ENCODE measurements around the gene ZNF337. TPM values are rescaled to one million over a fixed set of nuclear protein-coding genes. Genes with fewer than 3 reads are reported as not detected.
"Not testable (repeated sequence)": the region's sequence is repeated elsewhere in the genome, so short reads cannot be mapped to it uniquely, and the experiment has no call there.

The ZNF337 gene
- total RNA-seq, 2 experiments from 2014 or later = 12.6 TPM

GRCh38 chr20:25654487-25654886 is 42.2 kb downstream of the ZNF337 start:
- no peaks in the 10 kb centered on the region for H3K27me3 Mint-ChIP-seq
- DNase-seq (no peak), ATAC-seq (no peak)
- H3K9me3 Mint-ChIP-seq (ENCODE audit: low read depth) = no peaks in the 10 kb centered on the region
- ChIA-PET POLR2A (interaction anchor here (0.6 kb wide), 1 partner anchor 354 kb away, joined by 3 read pairs; no protein-coding TSS in a partner anchor), CTCF (no interaction called here)
- no peak overlapping the region for H3K27ac Mint-ChIP-seq
- intact Hi-C loops (cut with DNase I, micrococcal nuclease) = no loop called here
- H3K4me1 Mint-ChIP-seq = no peaks in the 10 kb centered on the region
- peaks cover 11% of the 10 kb centered on the region for H3K36me3 Mint-ChIP-seq (ENCODE audit: low read depth)
- no peak overlapping the region for H3K4me3 Mint-ChIP-seq

GRCh38 chr20:25652866-25653265 is 43.8 kb downstream of the ZNF337 start:
- DNase-seq; POLR2A ChIA-PET; H3K9me3 Mint-ChIP-seq (ENCODE audit: low read depth); H3K27me3 Mint-ChIP-seq; H3K4me1 Mint-ChIP-seq; intact Hi-C loops (cut with DNase I, micrococcal nuclease); CTCF ChIA-PET; H3K27ac Mint-ChIP-seq; H3K4me3 Mint-ChIP-seq; ATAC-seq: not testable (repeated sequence)
- peaks cover 14% of the 10 kb centered on the region for H3K36me3 Mint-ChIP-seq (ENCODE audit: low read depth)

- no peak overlapping the region for H3K4me3 Mint-ChIP-seq
- peaks cover 15% of the 10 kb centered on the region for H3K36me3 Mint-ChIP-seq (ENCODE audit: low read depth)
- CTCF ChIA-PET = no interaction called here
- H3K4me1 Mint-ChIP-seq = peaks cover 5% of the 10 kb centered on the region
- no peaks in the 10 kb centered on the region for H3K27me3 Mint-ChIP-seq
- no peak overlapping the region for H3K27ac Mint-ChIP-seq
- POLR2A ChIA-PET = no interaction called here
- H3K9me3 Mint-ChIP-seq (ENCODE audit: low read depth) = no peaks in the 10 kb centered on the region
- no peak for DNase-seq
- ATAC-seq = no peak
- intact Hi-C loops (cut with DNase I, micrococcal nuclease) = no loop called here
Observed at GRCh38 chr20:25644814-25645213, 51.8 kb downstream of the ZNF337 start.

GRCh38 chr20:25643716-25644115 is 52.9 kb downstream of the ZNF337 start:
- no peaks in the 10 kb centered on the region for H3K9me3 Mint-ChIP-seq (ENCODE audit: low read depth)
- peaks cover 16% of the 10 kb centered on the region for H3K36me3 Mint-ChIP-seq (ENCODE audit: low read depth)
- H3K4me1 Mint-ChIP-seq = peaks cover 5% of the 10 kb centered on the region
- DNase-seq (peak; percentile 11), ATAC-seq (peak; percentile 33)
- ChIA-PET POLR2A (no interaction called here), CTCF (no interaction called here)
- H3K27ac Mint-ChIP-seq = no peak overlapping the region
- H3K27me3 Mint-ChIP-seq = no peaks in the 10 kb centered on the region
- no peak overlapping the region for H3K4me3 Mint-ChIP-seq
- intact Hi-C loops (cut with DNase I, micrococcal nuclease) = no loop called here

GRCh38 chr20:25637247-25637646 is 59.4 kb downstream of the ZNF337 start:
- no peaks in the 10 kb centered on the region for H3K27me3 Mint-ChIP-seq
- peaks cover 15% of the 10 kb centered on the region for H3K9me3 Mint-ChIP-seq (ENCODE audit: low read depth)
- ChIA-PET CTCF (no interaction called here), POLR2A (no interaction called here)
- no peak for ATAC-seq
- peaks cover 8% of the 10 kb centered on the region for H3K4me1 Mint-ChIP-seq
- DNase-seq = no peak
- H3K27ac Mint-ChIP-seq = no peak overlapping the region
- peaks cover 31% of the 10 kb centered on the region for H3K36me3 Mint-ChIP-seq (ENCODE audit: low read depth)
- H3K4me3 Mint-ChIP-seq = no peak overlapping the region
- intact Hi-C loops (cut with DNase I, micrococcal nuclease) = no loop called here

GRCh38 chr20:25632940-25633790 is 63.5 kb downstream of the ZNF337 start:
- DNase-seq = no peak
- POLR2A ChIA-PET = no interaction called here
- peaks cover 8% of the 10 kb centered on the region for H3K4me1 Mint-ChIP-seq
- H3K9me3 Mint-ChIP-seq (ENCODE audit: low read depth) = peaks cover 18% of the 10 kb centered on the region
- CTCF ChIA-PET = no interaction called here
- peaks cover 32% of the 10 kb centered on the region for H3K36me3 Mint-ChIP-seq (ENCODE audit: low read depth)
- intact Hi-C loops (cut with DNase I, micrococcal nuclease) = no loop called here
- no peak overlapping the region for H3K4me3 Mint-ChIP-seq
- no peak overlapping the region for H3K27ac Mint-ChIP-seq
- no peaks in the 10 kb centered on the region for H3K27me3 Mint-ChIP-seq
- ATAC-seq = no peak

- ATAC-seq = not testable (repeated sequence)
Observed at GRCh38 chr20:25630615-25631014, 66.0 kb downstream of the ZNF337 start.

GRCh38 chr20:25629816-25630499 is 66.7 kb downstream of the ZNF337 start:
- CTCF ChIA-PET = no interaction called here
- Mint-ChIP-seq H3K4me3 (no peak overlapping the region), H3K36me3 (ENCODE audit: low read depth) (peaks cover 13% of the 10 kb centered on the region), H3K9me3 (ENCODE audit: low read depth) (peaks cover 8% of the 10 kb centered on the region), H3K27me3 (no peaks in the 10 kb centered on the region), H3K27ac (no peak overlapping the region), H3K4me1 (peaks cover 11% of the 10 kb centered on the region)
- ATAC-seq = no peak
- DNase-seq = no peak
- intact Hi-C loops (cut with DNase I, micrococcal nuclease) = loop anchor here (10.0 kb wide), 2 partner anchors 315 to 635 kb away; partner anchors contain the start of gene APMAP (in 1 of the 2)
- POLR2A ChIA-PET = interaction anchor here (0.6 kb wide), 1 partner anchor 954 kb away, joined by 3 read pairs; no protein-coding TSS in a partner anchor

More at GRCh38 chr20:25630615-25631014, 66.0 kb downstream of the ZNF337 start:
- H3K9me3 Mint-ChIP-seq (ENCODE audit: low read depth); intact Hi-C loops (cut with DNase I, micrococcal nuclease); H3K4me3 Mint-ChIP-seq; CTCF ChIA-PET; POLR2A ChIA-PET; H3K4me1 Mint-ChIP-seq; H3K27ac Mint-ChIP-seq; H3K27me3 Mint-ChIP-seq; DNase-seq: not testable (repeated sequence)
- H3K36me3 Mint-ChIP-seq (ENCODE audit: low read depth) = peaks cover 19% of the 10 kb centered on the region

- H3K9me3 Mint-ChIP-seq (ENCODE audit: low read depth) = peaks cover 8% of the 10 kb centered on the region
- ChIA-PET POLR2A (interaction anchor here (0.6 kb wide), 1 partner anchor 12 kb away, joined by 6 read pairs; no protein-coding TSS in a partner anchor), CTCF (no interaction called here)
- H3K36me3 Mint-ChIP-seq (ENCODE audit: low read depth) = peaks cover 12% of the 10 kb centered on the region
- DNase-seq = no peak
- ATAC-seq = no peak
- peaks cover 19% of the 10 kb centered on the region for H3K4me1 Mint-ChIP-seq
- H3K27ac Mint-ChIP-seq = no peak overlapping the region
- H3K27me3 Mint-ChIP-seq = no peaks in the 10 kb centered on the region
- intact Hi-C loops (cut with DNase I, micrococcal nuclease) = loop anchor here (10.0 kb wide), 2 partner anchors 312 to 632 kb away; partner anchors contain the start of gene APMAP (in 1 of the 2)
- no peak overlapping the region for H3K4me3 Mint-ChIP-seq
Observed at GRCh38 chr20:25626779-25627178, 69.9 kb downstream of the ZNF337 start.

- Mint-ChIP-seq H3K4me3 (peak overlapping the region; percentile 80), H3K4me1 (peaks cover 21% of the 10 kb centered on the region), H3K9me3 (ENCODE audit: low read depth) (peaks cover 5% of the 10 kb centered on the region), H3K27me3 (no peaks in the 10 kb centered on the region), H3K36me3 (ENCODE audit: low read depth) (peaks cover 14% of the 10 kb centered on the region), H3K27ac (peak overlapping the region; percentile 95)
- DNase-seq (no peak), ATAC-seq (no peak)
- ChIA-PET CTCF (no interaction called here), POLR2A (no interaction called here)
- intact Hi-C loops (cut with DNase I, micrococcal nuclease) = loop anchor here (1.0 to 10.0 kb wide), 10 partner anchors 42 to 632 kb away; partner anchors contain the start of genes ABHD12 (in 2 of the 2), APMAP (in 2 of the 2), ZNF337 (in 2 of the 2) and GINS1 (in 1 of the 2)
Observed at GRCh38 chr20:25624500-25624939, 72.1 kb downstream of the ZNF337 start.

Data from activated CD4-positive, alpha-beta T cell treated with anti-CD3 and anti-CD28 coated beads for 36 hours (primary cell).